GM19351 (cell line): ENCODE data around the gene GRM1.

ENCODE experiments used
- ATAC-seq: cut with Tn5 transposase; IDR thresholded peaks from one replicate; pipeline ENCODE4 v1.9.1; 2021; ENCODE audit warnings: mild to moderate bottlenecking, moderate library complexity; ENCODE audit not compliant: unreplicated experiment

Gene GRM1

GRCh38 chr6:146434732-146435390, 406.0 kb downstream of the GRM1 start:
- no peak for ATAC-seq

- ATAC-seq = no peak
Observed at GRCh38 chr6:146441907-146442306, 413.0 kb downstream of the GRM1 start.

- ATAC-seq = no peak
Observed at GRCh38 chr6:146444189-146444588, 415.3 kb downstream of the GRM1 start.

- ATAC-seq = no peak
Observed at GRCh38 chr6:146445233-146445632, 416.4 kb downstream of the GRM1 start.

GRCh38 chr6:146456886-146457285, 428.0 kb downstream of the GRM1 start:
- no peak for ATAC-seq

- no peak for ATAC-seq
Observed at GRCh38 chr6:146460941-146461340, 432.1 kb downstream of the GRM1 start.

- no peak for ATAC-seq
Observed at GRCh38 chr6:146470091-146470770, 441.4 kb downstream of the GRM1 start.

GRCh38 chr6:146472918-146473317, 444.1 kb downstream of the GRM1 start:
- no peak for ATAC-seq

GRCh38 chr6:146481527-146481926, 452.7 kb downstream of the GRM1 start:
- no peak for ATAC-seq

- no peak for ATAC-seq
Observed at GRCh38 chr6:146484411-146484810, 455.5 kb downstream of the GRM1 start.
